HS-5 (cell line): ENCODE data around the gene JAM3.
"Not testable (repeated sequence)": the region's sequence is repeated elsewhere in the genome, so short reads cannot be mapped to it uniquely, and the experiment has no call there.

Experiments used
- DNase-seq: peaks from one replicate; pipeline ENCODE4 v3.0.0-alpha.2; 2012; ENCODE audit warnings: low read depth

Gene JAM3

GRCh38 chr11:134101282-134101681, 32.4 kb downstream of the JAM3 start:
- DNase-seq: no peak

GRCh38 chr11:134110252-134110815, 41.5 kb downstream of the JAM3 start:
- DNase-seq: no peak

- not testable (repeated sequence) for DNase-seq
Observed at GRCh38 chr11:134113787-134114186, 44.9 kb downstream of the JAM3 start.

- no peak for DNase-seq
Observed at GRCh38 chr11:134116210-134116609, 47.3 kb downstream of the JAM3 start.

- no peak for DNase-seq
Observed at GRCh38 chr11:134118006-134118405, 49.1 kb downstream of the JAM3 start.

GRCh38 chr11:134119094-134119493, 50.2 kb downstream of the JAM3 start:
- DNase-seq: no peak

GRCh38 chr11:134120143-134120850, 51.4 kb downstream of the JAM3 start:
- DNase-seq: no peak

GRCh38 chr11:134120921-134121526, 52.2 kb downstream of the JAM3 start:
- DNase-seq: no peak

- no peak for DNase-seq
Observed at GRCh38 chr11:134124660-134125451, 56.0 kb downstream of the JAM3 start.

- DNase-seq: no peak
Observed at GRCh38 chr11:134125507-134125906, 56.6 kb downstream of the JAM3 start.

- DNase-seq: peak; percentile 50
Observed at GRCh38 chr11:134126217-134126822, 57.4 kb downstream of the JAM3 start.

GRCh38 chr11:134131628-134132244, 62.9 kb downstream of the JAM3 start:
- DNase-seq: no peak

- no peak for DNase-seq
Observed at GRCh38 chr11:134132808-134133207, 63.9 kb downstream of the JAM3 start.

- DNase-seq: no peak
Observed at GRCh38 chr11:134134167-134134566, 65.3 kb downstream of the JAM3 start.

- no peak for DNase-seq
Observed at GRCh38 chr11:134138376-134138775, 69.5 kb downstream of the JAM3 start.

- no peak for DNase-seq
Observed at GRCh38 chr11:134139303-134139872, 70.5 kb downstream of the JAM3 start.

GRCh38 chr11:134139873-134140331, 71.0 kb downstream of the JAM3 start:
- no peak for DNase-seq

- DNase-seq: no peak
Observed at GRCh38 chr11:134140961-134141490, 72.2 kb downstream of the JAM3 start.

GRCh38 chr11:134142536-134142935, 73.7 kb downstream of the JAM3 start:
- DNase-seq: no peak

GRCh38 chr11:134143801-134144200, 74.9 kb downstream of the JAM3 start:
- DNase-seq: no peak

GRCh38 chr11:134144744-134145143, 75.9 kb downstream of the JAM3 start:
- DNase-seq: no peak
